ENCODE results near the gene C1orf115.

The C1orf115 gene, protein sequence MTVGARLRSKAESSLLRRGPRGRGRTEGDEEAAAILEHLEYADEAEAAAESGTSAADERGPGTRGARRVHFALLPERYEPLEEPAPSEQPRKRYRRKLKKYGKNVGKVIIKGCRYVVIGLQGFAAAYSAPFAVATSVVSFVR

DNA sequence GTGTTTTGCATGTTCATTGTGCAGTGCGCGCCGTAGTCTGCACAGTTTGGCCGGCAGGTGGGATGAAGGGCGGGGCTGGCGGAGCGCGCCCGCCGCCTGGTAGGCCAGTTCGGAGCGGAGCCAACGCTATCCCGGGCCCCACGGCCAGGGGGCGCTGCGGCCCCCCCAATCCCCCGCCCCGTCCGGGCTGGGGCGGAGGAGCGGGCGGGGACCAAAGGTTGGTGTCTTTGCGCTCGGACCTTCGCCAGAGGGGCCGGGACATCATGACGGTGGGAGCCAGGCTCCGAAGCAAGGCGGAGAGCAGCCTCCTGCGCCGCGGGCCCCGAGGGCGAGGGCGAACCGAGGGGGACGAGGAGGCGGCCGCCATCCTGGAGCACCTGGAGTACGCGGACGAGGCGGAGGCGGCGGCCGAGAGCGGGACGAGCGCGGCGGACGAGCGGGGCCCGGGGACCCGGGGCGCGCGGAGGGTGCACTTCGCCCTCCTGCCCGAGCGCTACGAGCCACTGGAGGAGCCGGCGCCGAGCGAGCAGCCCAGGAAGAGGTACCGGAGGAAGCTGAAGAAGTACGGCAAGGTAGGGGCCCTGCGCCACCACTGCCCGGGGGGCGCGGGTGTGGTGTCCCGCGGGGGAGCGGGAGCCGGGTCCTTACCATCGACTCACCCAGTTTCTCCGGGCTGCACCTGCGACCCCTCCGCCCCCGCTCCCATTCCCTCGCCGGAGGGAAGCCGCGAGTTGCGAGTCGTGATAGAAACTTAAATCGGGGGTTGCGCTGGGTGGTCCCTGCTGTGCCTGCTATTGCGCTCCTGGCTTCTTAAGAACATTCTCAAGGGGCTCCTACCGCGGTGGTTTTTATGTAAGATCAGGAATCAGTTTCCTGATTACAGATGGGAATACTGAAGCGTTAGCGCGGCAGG, at the start of gene C1orf115:
Gene C1orf115, plus strand, starts transcription at position 224 of the 913 bp plus-strand sequence. Its CDS starts 40 bp downstream, at position 264.
- Histone ChIP-seq H4K20me1 (no peaks in the 10 kb centered on the region), H3K9me3 (replicated peaks in 1 of 11) (peaks cover 9 to 17% (median 13%) of the 10 kb centered on the region in 11 experiments; a peak in 21 of 22 replicates), H3K36me3 (no peaks in the 10 kb centered on the region), H3K4me2 (peak within 1 kb of the TSS; percentile 57 to 78 (median 70)), H3K9ac (peak within 1 kb of the TSS in 9 of 11 experiments; percentile 42 to 66 (median 51); a peak in 14 of 22 replicates), H3K27ac (no peak within 1 kb of the TSS), H3K4me1 (peaks cover 0 to 7% (median 5%) of the 10 kb centered on the region in 10 experiments; a peak in 17 of 20 replicates), H3K27me3 (peaks cover 18 to 26% (median 22%) of the 10 kb centered on the region in 11 experiments), H3K4me3 (peak within 1 kb of the TSS; percentile 52 to 71 (median 60))
- TF ChIP-seq Cebpa-rat (IDR thresholded peaks at IDR 0.05), result no peak

DNA sequence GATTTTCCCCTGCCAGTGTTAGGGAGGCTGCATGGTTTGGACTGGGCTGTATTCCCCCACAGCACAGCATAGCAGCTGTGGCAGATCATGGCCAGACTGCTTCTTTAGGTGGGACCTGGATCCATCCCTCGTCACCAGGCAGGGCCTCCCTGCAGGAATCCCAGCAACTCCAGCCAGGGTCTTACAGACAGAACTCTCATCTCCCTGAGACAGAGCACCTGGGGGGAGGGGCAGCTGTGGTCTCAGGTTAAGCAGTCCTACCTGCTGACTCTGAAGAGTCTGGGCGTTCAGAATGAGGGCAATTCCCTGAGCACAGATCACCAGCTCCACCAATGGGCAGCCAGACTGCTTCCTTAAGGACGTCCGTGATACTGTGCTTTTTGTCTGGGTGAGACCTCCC, 47.9 kb upstream of the C1orf115 start:
- Histone ChIP-seq H3K36me3 (peaks cover 0 to 20% (median 8%) of the 10 kb centered on the region in 11 experiments; a peak in 12 of 22 replicates), H3K9me3 (replicated peaks in 1 of 11) (peaks cover 0 to 12% (median 3%) of the 10 kb centered on the region in 11 experiments; a peak in 6 of 22 replicates), H3K4me3 (no peak overlapping the region), H3K27me3 (no peaks in the 10 kb centered on the region), H3K4me1 (no peaks in the 10 kb centered on the region), H3K9ac (no peak overlapping the region), H3K27ac (no peak overlapping the region), H3K4me2 (no peak overlapping the region), H4K20me1 (no peaks in the 10 kb centered on the region)
- TF ChIP-seq Cebpa-rat (IDR thresholded peaks at IDR 0.05), result no peak

GRCh38 chr1:220652995-220653394, 37.2 kb upstream of the C1orf115 start:
- H3K9me3 ChIP-seq (replicated peaks in 1 of 11), result no peaks in the 10 kb centered on the region
- H3K27ac ChIP-seq, result no peak overlapping the region
- no peak overlapping the region for H3K4me3 ChIP-seq
- no peak for TF ChIP-seq Cebpa-rat (IDR thresholded peaks at IDR 0.05)
- H4K20me1 ChIP-seq, result peaks cover 0 to 3% (median 0%) of the 10 kb centered on the region in 11 experiments; a peak in 1 of 22 replicates
- H3K4me2 ChIP-seq, result no peak overlapping the region
- peaks cover 0 to 13% (median 5%) of the 10 kb centered on the region in 11 experiments; a peak in 8 of 22 replicates for H3K36me3 ChIP-seq
- H3K27me3 ChIP-seq, result no peaks in the 10 kb centered on the region
- H3K4me1 ChIP-seq, result peaks cover 0 to 7% (median 0%) of the 10 kb centered on the region in 10 experiments; a peak in 3 of 20 replicates
- H3K9ac ChIP-seq, result no peak overlapping the region

DNA sequence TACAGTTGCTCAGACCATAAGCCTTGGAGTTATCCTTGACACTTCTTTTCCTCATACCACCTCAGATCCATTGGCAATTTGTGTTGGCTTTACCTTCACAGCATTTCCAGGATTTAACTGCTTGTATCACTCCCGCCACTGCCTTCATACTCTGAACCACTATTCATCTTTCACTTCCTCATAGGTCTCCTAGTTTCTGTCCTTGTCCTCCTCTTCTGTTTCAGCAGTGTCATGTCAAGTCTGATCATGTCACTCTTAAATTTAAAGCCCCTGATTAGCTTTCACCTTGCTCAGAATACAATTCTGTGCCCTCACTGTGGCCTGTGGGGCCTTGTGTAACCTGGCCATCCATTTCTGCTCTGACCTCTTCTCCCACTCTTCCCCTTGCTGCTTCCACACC, 34.7 kb upstream of the C1orf115 start:
- peaks cover 0 to 7% (median 0%) of the 10 kb centered on the region in 10 experiments; a peak in 3 of 20 replicates for H3K4me1 ChIP-seq
- H3K36me3 ChIP-seq, result peaks cover 0 to 13% (median 7%) of the 10 kb centered on the region in 11 experiments; a peak in 8 of 22 replicates
- no peak overlapping the region for H3K27ac ChIP-seq
- no peak overlapping the region for H3K4me3 ChIP-seq
- peak overlapping the region in 2 of 11 experiments; percentile 8 to 49; a peak in 2 of 22 replicates for H3K4me2 ChIP-seq
- H3K9ac ChIP-seq, result no peak overlapping the region
- no peaks in the 10 kb centered on the region for H3K27me3 ChIP-seq
- TF ChIP-seq Cebpa-rat (IDR thresholded peaks at IDR 0.05), result no peak
- H3K9me3 ChIP-seq (replicated peaks in 1 of 11), result no peaks in the 10 kb centered on the region
- no peaks in the 10 kb centered on the region for H4K20me1 ChIP-seq

DNA sequence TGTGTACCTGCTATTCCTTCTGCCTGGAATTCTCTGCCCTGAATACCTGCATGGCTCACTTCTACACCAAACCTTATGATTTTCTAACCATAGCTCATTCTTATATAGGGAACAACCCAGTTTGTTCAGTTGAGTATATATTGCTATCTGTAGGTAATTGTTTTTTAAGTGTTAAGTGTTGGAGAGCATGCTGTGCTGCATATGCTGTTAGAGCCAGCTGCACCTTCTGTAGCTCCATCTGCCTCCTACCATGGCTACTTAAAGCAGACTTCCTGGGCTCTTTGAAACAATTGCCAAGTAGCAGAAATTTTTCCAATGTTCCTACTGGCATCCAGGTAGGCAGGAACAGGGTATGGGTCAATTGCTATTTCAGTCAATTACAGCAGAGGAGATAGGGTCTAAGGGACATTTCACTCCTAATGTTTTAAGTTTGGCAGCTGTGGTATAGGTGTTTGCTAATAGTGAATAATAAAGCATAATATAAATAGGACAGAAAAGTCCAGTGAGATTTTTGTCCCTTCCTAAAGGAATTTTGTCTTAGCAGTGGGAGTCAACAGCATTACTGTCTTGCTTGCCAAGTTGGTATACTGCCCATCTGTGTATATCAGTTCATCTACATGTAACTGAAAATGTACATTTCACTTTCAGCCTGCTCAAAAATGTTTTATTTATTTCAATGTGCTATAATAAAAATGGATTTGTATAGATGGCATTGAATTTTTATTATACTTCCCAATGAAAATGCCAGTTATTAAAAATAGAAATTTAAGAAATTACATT, 34.0 kb upstream of the C1orf115 start:
- H4K20me1 ChIP-seq, result no peaks in the 10 kb centered on the region
- H3K4me2 ChIP-seq, result peak overlapping the region in 2 of 11 experiments; percentile 8 to 49; a peak in 2 of 22 replicates
- no peak for TF ChIP-seq Cebpa-rat (IDR thresholded peaks at IDR 0.05)
- H3K4me3 ChIP-seq, result no peak overlapping the region
- no peak overlapping the region for H3K9ac ChIP-seq
- no peaks in the 10 kb centered on the region for H3K9me3 ChIP-seq (replicated peaks in 1 of 11)
- H3K27ac ChIP-seq, result no peak overlapping the region
- no peaks in the 10 kb centered on the region for H3K27me3 ChIP-seq
- peaks cover 0 to 7% (median 0%) of the 10 kb centered on the region in 10 experiments; a peak in 3 of 20 replicates for H3K4me1 ChIP-seq
- H3K36me3 ChIP-seq, result peaks cover 0 to 13% (median 7%) of the 10 kb centered on the region in 11 experiments; a peak in 8 of 22 replicates

- Histone ChIP-seq H3K4me2 (no peak overlapping the region), H3K4me3 (no peak overlapping the region), H3K9ac (no peak overlapping the region), H3K4me1 (no peaks in the 10 kb centered on the region), H3K27me3 (no peaks in the 10 kb centered on the region), H3K27ac (no peak overlapping the region), H3K36me3 (0 out of 22 replicates have a peak, but pooled peaks cover 0 to 8% (median 0%) of the 10 kb centered on the region in 11 experiments), H3K9me3 (replicated peaks in 1 of 11) (peaks cover 16 to 23% (median 18%) of the 10 kb centered on the region in 11 experiments), H4K20me1 (no peaks in the 10 kb centered on the region)
- TF ChIP-seq Cebpa-rat (IDR thresholded peaks at IDR 0.05), result no peak
Observed at GRCh38 chr1:220666349-220666748, 23.8 kb upstream of the C1orf115 start.

GRCh38 chr1:220669005-220669404, 21.2 kb upstream of the C1orf115 start:
- no peak overlapping the region for H3K4me3 ChIP-seq
- no peak overlapping the region for H3K9ac ChIP-seq
- no peak overlapping the region for H3K27ac ChIP-seq
- no peaks in the 10 kb centered on the region for H3K4me1 ChIP-seq
- no peaks in the 10 kb centered on the region for H4K20me1 ChIP-seq
- TF ChIP-seq Cebpa-rat (IDR thresholded peaks at IDR 0.05), result no peak
- no peaks in the 10 kb centered on the region for H3K36me3 ChIP-seq
- H3K27me3 ChIP-seq, result no peaks in the 10 kb centered on the region
- peaks cover 16 to 23% (median 18%) of the 10 kb centered on the region in 11 experiments for H3K9me3 ChIP-seq (replicated peaks in 1 of 11)
- H3K4me2 ChIP-seq, result no peak overlapping the region

- H3K4me2 ChIP-seq, result no peak overlapping the region
- H3K9me3 ChIP-seq (replicated peaks in 1 of 11), result peaks cover 16 to 23% (median 18%) of the 10 kb centered on the region in 11 experiments
- H3K27ac ChIP-seq, result no peak overlapping the region
- H3K27me3 ChIP-seq, result no peaks in the 10 kb centered on the region
- no peaks in the 10 kb centered on the region for H4K20me1 ChIP-seq
- H3K9ac ChIP-seq, result no peak overlapping the region
- no peak for TF ChIP-seq Cebpa-rat (IDR thresholded peaks at IDR 0.05)
- H3K4me3 ChIP-seq, result no peak overlapping the region
- H3K4me1 ChIP-seq, result no peaks in the 10 kb centered on the region
- H3K36me3 ChIP-seq, result no peaks in the 10 kb centered on the region
Observed at GRCh38 chr1:220670365-220670764, 19.8 kb upstream of the C1orf115 start.

Data from BLaER1 treated with 17β-estradiol and CSF1 and Interleukin-3, amounts not matched to agents 10 nM and 100 nM (cell line).